Measurements from ENCODE around the gene DENND2A.
"Not testable (repeated sequence)": the region's sequence is repeated elsewhere in the genome, so short reads cannot be mapped to it uniquely, and the experiment has no call there.

Gene DENND2A

GRCh38 chr7:140646931-140647647 is 6.5 kb upstream of the DENND2A start:
- peak; percentile 70 to 80 for ATAC-seq

- no peak for ATAC-seq
Measured at GRCh38 chr7:140645166-140645900, 4.7 kb upstream of the DENND2A start.

GRCh38 chr7:140644761-140645160 is 4.1 kb upstream of the DENND2A start:
- ATAC-seq: not testable (repeated sequence)

GRCh38 chr7:140643416-140643815 is 2.8 kb upstream of the DENND2A start:
- no peak for ATAC-seq

GRCh38 chr7:140641524-140642195 is 1.0 kb upstream of the DENND2A start:
- ATAC-seq: no peak

GRCh38 chr7:140640060-140640637 is 464 bp downstream of the DENND2A start:
- ATAC-seq: peak in 1 of 2 donors; percentile 12

- peak in 1 of 2 donors; percentile 36 for ATAC-seq
Measured at GRCh38 chr7:140639366-140640053, 1.1 kb downstream of the DENND2A start.

- ATAC-seq: no peak
Measured at GRCh38 chr7:140638173-140638791, 2.3 kb downstream of the DENND2A start.

GRCh38 chr7:140637400-140637799 is 3.2 kb downstream of the DENND2A start:
- ATAC-seq: no peak

GRCh38 chr7:140635816-140636215 is 4.8 kb downstream of the DENND2A start:
- no peak for ATAC-seq

GRCh38 chr7:140635345-140635744 is 5.3 kb downstream of the DENND2A start:
- no peak for ATAC-seq

GRCh38 chr7:140631602-140632001 is 9.0 kb downstream of the DENND2A start:
- ATAC-seq: no peak

- no peak for ATAC-seq
Measured at GRCh38 chr7:140631021-140631420, 9.6 kb downstream of the DENND2A start.

GRCh38 chr7:140625908-140626868 is 14.4 kb downstream of the DENND2A start:
- no peak for ATAC-seq

GRCh38 chr7:140625192-140625558 is 15.4 kb downstream of the DENND2A start:
- not testable (repeated sequence) for ATAC-seq

GRCh38 chr7:140624392-140625191 is 16.0 kb downstream of the DENND2A start:
- no peak for ATAC-seq

- ATAC-seq: no peak
Measured at GRCh38 chr7:140623980-140624379, 16.6 kb downstream of the DENND2A start.

- no peak for ATAC-seq
Measured at GRCh38 chr7:140621401-140622021, 19.1 kb downstream of the DENND2A start.

GRCh38 chr7:140619915-140620510 is 20.6 kb downstream of the DENND2A start:
- not testable (repeated sequence) for ATAC-seq

Measured in activated CD4-positive, CD25-positive, alpha-beta regulatory T cell treated with anti-CD3 and anti-CD28 coated beads, Interleukin-2, amount 50 U/mL, for 24 hours (primary cell).